Upper lobe of right lung (tissue), 1 donor: ENCODE measurements around the gene KLHL13. TPM values are rescaled to one million over a fixed set of nuclear protein-coding genes. Genes with fewer than 3 reads are reported as not detected.

Source experiments
- ATAC-seq: fragments of 200-7000 bp; cut with Tn5 transposase; one replicate; pipeline ENCODE4 v1.9.1; 2020; ENCODE audit warnings: mild to moderate bottlenecking, moderate library complexity
- DNase-seq: peaks from one replicate; pipeline ENCODE4 v3.0.0-alpha.2; 2020
- H3K27ac ChIP-seq: fragments of 200-600 bp; one replicate; pipeline ENCODE4 v1.8.0; 2022
- H3K27me3 ChIP-seq: fragments of 200-600 bp; one replicate; pipeline ENCODE4 v1.8.0; 2022; ENCODE audit warnings: mild to moderate bottlenecking
- H3K36me3 ChIP-seq: fragments of 200-600 bp; one replicate; pipeline ENCODE4 v1.8.0; 2022
- H3K4me1 ChIP-seq: fragments of 200-600 bp; one replicate; pipeline ENCODE4 v1.8.0; 2022
- H3K4me3 ChIP-seq: fragments of 200-600 bp; one replicate; pipeline ENCODE4 v1.8.0; 2022; ENCODE audit warnings: mild to moderate bottlenecking
- H3K9me3 ChIP-seq: fragments of 200-600 bp; one replicate; pipeline ENCODE4 v1.8.0; 2022
- intact Hi-C: fragments of 100-400 bp; cut with DNase I; formaldehyde crosslinking; loops from one replicate; pipeline ENCODE4 v1.11.0; 2022
- total RNA-seq: library from RNA; stranded (reverse); fragmentation: NEBNext Ultra II Directional; extraction: Animal tissue kit (Norgen Biotek cat#: 25700); gene quantifications from one replicate; pipeline ENCODE4 v1.2.1, GENCODE V29; 2021
- TF ChIP-seq, protein P1 (sequence below): fragments of 200-600 bp; IDR thresholded peaks from one replicate; pipeline ENCODE4 v1.8.0; 2022; ENCODE audit warnings: antibody characterized with exemption
- donor health status: DM: no; HTN: yes; CAD: no; lungs with severe emphysema.

The KLHL13 gene
- total RNA-seq, 1 donor from 2014 or later = 0.58 TPM

DNA sequence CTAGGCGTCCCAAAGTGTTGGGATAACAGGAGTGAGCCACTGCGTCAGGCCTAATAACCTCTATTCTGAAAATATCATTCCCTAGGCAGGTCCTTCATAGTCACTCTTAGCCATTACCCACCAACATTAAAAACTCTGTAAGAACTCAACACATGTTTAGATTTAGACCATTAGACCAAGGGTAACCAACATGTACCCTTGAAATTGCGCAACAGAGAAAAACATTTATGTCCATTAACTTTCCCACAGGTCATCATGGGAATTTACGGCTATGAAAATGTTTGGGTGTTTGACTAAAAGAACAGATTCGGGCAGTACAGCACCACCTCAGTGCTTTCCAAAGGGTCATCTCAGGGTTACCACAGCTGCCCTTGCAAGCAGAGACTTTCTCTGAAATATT, 7.5 kb downstream of the KLHL13 start:
- Histone ChIP-seq H3K9me3 (no peaks in the 10 kb centered on the region), H3K4me1 (no peaks in the 10 kb centered on the region), H3K27ac (no peak overlapping the region), H3K4me3 (no peak overlapping the region), H3K27me3 (no peaks in the 10 kb centered on the region), H3K36me3 (no peaks in the 10 kb centered on the region)
- intact Hi-C loops = no loop called here
- DNase-seq = no peak
- TF ChIP-seq, protein P1, sequence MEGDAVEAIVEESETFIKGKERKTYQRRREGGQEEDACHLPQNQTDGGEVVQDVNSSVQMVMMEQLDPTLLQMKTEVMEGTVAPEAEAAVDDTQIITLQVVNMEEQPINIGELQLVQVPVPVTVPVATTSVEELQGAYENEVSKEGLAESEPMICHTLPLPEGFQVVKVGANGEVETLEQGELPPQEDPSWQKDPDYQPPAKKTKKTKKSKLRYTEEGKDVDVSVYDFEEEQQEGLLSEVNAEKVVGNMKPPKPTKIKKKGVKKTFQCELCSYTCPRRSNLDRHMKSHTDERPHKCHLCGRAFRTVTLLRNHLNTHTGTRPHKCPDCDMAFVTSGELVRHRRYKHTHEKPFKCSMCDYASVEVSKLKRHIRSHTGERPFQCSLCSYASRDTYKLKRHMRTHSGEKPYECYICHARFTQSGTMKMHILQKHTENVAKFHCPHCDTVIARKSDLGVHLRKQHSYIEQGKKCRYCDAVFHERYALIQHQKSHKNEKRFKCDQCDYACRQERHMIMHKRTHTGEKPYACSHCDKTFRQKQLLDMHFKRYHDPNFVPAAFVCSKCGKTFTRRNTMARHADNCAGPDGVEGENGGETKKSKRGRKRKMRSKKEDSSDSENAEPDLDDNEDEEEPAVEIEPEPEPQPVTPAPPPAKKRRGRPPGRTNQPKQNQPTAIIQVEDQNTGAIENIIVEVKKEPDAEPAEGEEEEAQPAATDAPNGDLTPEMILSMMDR = no peak
- ATAC-seq = no peak

DNA sequence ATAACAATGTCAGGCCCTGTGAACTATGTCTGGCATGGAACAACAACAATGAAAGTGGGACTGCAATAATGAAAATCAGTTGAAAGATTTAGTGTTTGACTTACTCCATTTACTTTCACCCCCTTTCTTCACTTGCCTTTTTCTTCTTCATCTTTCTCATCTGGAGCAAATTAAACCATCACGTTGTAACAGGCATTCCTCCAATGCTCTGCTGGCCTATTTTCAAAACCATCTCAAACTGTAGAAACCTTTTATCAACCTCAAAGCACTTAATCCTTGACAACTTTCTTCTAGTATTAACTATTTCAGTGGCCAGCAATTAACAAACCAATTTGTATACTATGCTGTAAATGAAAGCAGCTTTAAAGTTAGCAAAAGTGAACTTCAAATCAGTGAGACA, 8.3 kb downstream of the KLHL13 start:
- Histone ChIP-seq H3K36me3 (no peaks in the 10 kb centered on the region), H3K9me3 (no peaks in the 10 kb centered on the region), H3K27ac (no peak overlapping the region), H3K4me1 (no peaks in the 10 kb centered on the region), H3K27me3 (no peaks in the 10 kb centered on the region), H3K4me3 (no peak overlapping the region)
- ATAC-seq (no peak), DNase-seq (no peak)
- intact Hi-C loops = no loop called here
- TF ChIP-seq, protein P1 = no peak

DNA sequence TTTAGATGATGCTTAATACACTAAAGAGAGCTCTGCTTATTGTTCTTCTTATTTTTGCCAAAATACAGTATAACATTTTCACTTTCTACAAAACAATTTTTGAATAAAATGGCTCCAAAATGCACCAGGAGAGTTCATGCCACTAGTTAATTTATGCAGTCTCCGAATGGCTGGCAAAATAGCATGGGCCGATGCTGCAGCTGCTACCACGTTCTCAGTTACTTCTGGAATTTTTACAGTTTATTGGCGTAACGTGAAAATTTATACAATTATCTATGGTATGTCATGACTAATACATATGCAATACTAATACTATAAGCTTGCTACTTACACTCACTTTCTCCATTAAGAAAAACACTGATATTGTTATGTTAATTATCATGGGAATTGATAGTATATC, 16.5 kb downstream of the KLHL13 start:
- ATAC-seq (no peak), DNase-seq (no peak)
- no peaks in the 10 kb centered on the region for H3K9me3 ChIP-seq
- H3K27me3 ChIP-seq = no peaks in the 10 kb centered on the region
- no peaks in the 10 kb centered on the region for H3K4me1 ChIP-seq
- TF ChIP-seq, protein P1 = no peak
- intact Hi-C loops = no loop called here
- H3K4me3 ChIP-seq = no peak overlapping the region
- no peak overlapping the region for H3K27ac ChIP-seq
- no peaks in the 10 kb centered on the region for H3K36me3 ChIP-seq

DNA sequence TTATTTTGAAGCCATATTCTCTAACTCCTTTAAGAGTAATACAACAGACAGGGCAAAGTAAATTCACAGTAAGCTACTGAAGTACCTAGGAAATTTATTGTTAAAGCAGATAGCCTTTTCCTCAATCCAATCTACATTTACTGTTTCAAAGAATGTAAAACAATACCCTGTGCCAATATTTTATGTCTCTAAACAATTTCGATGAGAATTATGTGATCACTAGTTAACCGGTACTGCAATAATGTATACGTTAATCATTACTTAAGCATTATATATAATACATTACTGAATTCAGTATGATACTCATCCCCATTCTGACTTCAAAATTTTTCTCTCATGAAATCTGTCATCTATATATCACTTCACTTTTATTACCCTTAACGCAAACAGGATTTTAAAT, 28.5 kb downstream of the KLHL13 start:
- Histone ChIP-seq H3K9me3 (no peaks in the 10 kb centered on the region), H3K27ac (no peak overlapping the region), H3K36me3 (no peaks in the 10 kb centered on the region), H3K4me3 (no peak overlapping the region), H3K27me3 (no peaks in the 10 kb centered on the region), H3K4me1 (no peaks in the 10 kb centered on the region)
- intact Hi-C loops = no loop called here
- TF ChIP-seq, protein P1 = no peak
- ATAC-seq = no peak
- DNase-seq = no peak

DNA sequence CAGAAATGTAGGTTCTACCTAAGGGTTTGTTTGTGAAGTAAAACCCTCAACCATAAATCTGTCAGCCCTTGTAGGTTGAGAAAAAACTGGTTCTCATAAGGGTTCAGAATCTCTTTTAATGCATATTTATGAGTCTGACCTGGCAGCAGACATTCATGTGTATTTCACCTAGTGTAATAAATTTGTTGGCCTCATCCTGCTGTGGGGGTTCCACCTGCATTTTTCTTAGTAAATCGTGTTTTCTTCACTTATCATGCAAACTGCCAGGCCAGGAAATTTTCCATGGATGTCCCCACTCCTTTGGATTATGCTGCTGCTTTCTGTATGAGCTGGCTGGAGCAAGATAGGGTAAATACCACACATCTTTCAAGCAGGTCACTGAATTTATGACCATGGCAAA, 42.4 kb downstream of the KLHL13 start:
- no peaks in the 10 kb centered on the region for H3K36me3 ChIP-seq
- H3K4me3 ChIP-seq = no peak overlapping the region
- no peaks in the 10 kb centered on the region for H3K4me1 ChIP-seq
- TF ChIP-seq, protein P1 = no peak
- no peak for DNase-seq
- H3K27me3 ChIP-seq = no peaks in the 10 kb centered on the region
- ATAC-seq = no peak
- H3K27ac ChIP-seq = no peak overlapping the region
- intact Hi-C loops = no loop called here
- H3K9me3 ChIP-seq = no peaks in the 10 kb centered on the region

DNA sequence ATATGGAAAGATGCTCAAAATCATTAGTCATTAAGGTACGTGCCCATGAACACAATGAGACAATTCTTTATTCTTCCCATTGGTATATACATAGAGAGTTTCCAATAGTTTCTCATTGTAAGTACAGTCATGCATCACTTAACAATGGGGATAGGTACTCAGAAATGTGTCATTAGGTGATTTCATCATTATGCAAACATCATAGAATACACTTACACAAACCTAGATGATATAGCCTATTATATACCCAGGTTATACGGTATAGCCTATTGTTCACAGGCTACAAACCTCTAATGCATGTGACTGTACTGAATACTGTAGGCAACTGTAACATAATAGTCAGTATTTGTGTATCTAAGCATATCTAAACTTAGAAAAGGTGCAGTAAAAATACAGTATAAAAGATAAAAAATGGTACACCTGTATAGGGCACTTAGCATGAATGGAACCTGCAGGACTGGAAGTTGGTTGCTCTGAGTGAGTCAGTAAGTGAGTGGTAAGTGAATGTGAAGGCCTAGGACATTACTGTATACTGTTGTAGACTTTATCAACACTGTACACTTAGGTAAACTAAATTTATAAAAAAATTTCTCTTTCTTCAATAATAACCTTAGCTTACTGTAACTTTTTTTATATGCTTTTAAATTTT, 49.6 kb downstream of the KLHL13 start:
- no peak overlapping the region for H3K27ac ChIP-seq
- H3K27me3 ChIP-seq = no peaks in the 10 kb centered on the region
- H3K9me3 ChIP-seq = no peaks in the 10 kb centered on the region
- intact Hi-C loops = no loop called here
- no peak for DNase-seq
- no peak overlapping the region for H3K4me3 ChIP-seq
- H3K36me3 ChIP-seq = no peaks in the 10 kb centered on the region
- TF ChIP-seq, protein P1 = no peak
- no peak for ATAC-seq
- no peaks in the 10 kb centered on the region for H3K4me1 ChIP-seq
